B cell (primary cell): Measurements from ENCODE around the gene MAFB. TPM values are rescaled to one million over a fixed set of nuclear protein-coding genes. Genes with fewer than 3 reads are reported as not detected.

Source experiments
- ATAC-seq: fragments of 200-7000 bp; cut with Tn5 transposase; one replicate; pipeline ENCODE4 v1.10.0; 2021; ENCODE audit warnings: low read depth, mild to moderate bottlenecking, moderate number of reproducible peaks, moderate library complexity
- CTCF ChIA-PET: fragments of 350-600 bp; sonication (Branson Sonifier 250); formaldehyde crosslinking; loops from one replicate; lab custom pipeline; 2021; ENCODE audit warnings: antibody characterized with exemption, inconsistent platforms; lab: Charles Lee
- POLR2A ChIA-PET: fragments of 350-600 bp; sonication (Branson Sonifier 250); formaldehyde crosslinking; loops from one replicate; lab custom pipeline; 2021; ENCODE audit warnings: antibody characterized with exemption; lab: Charles Lee
- DNase-seq: peaks from one replicate; pipeline ENCODE4 v3.0.0; 2013
- H2AFZ ChIP-seq: 2 replicates; pipeline ENCODE4 v1.6.1; 2012; ENCODE audit warnings: mild to moderate bottlenecking, low read depth, low read length; ENCODE audit not compliant: insufficient read depth, poor library complexity, severe bottlenecking
- H3K27ac ChIP-seq, 2 donors: 1 replicate in 1 of 2; 2 replicates in 1 of 2; pipeline ENCODE4 v1.5.1; 2012 to 2013; ENCODE audit warnings: low read length in 2 of 2, mild to moderate bottlenecking in 2 of 2, moderate library complexity in 1 of 2
- H3K27me3 ChIP-seq, 4 experiments: fragments of 200-600 bp in 1 of 4; sonication (generic) in 1 of 4; replicated peaks in 1 of 4; 1 replicate in 2 of 4; 2 replicates in 2 of 4; pipeline versions ENCODE4 v1.6.1 to v1.7.0; 2013 to 2016; ENCODE audit warnings: low read length in 3 of 4, mild to moderate bottlenecking in 2 of 4, mixed read lengths in 1 of 4, moderate library complexity in 1 of 4; ENCODE audit not compliant: insufficient read depth in 4 of 4, control insufficient read depth in 3 of 4; ENCODE audit errors: control extremely low read depth in 1 of 4
- H3K36me3 ChIP-seq, 2 experiments: replicated peaks in 1 of 2; 1 replicate in 1 of 2; 2 replicates in 1 of 2; pipeline versions ENCODE4 v1.6.1 to v1.7.1; 2013; ENCODE audit warnings: low read length in 1 of 2; ENCODE audit not compliant: insufficient read depth in 2 of 2, control insufficient read depth in 1 of 2; ENCODE audit errors: control extremely low read depth in 1 of 2, extremely low read depth in 1 of 2
- H3K4me1 ChIP-seq, 2 donors: fragments of 200-600 bp in 1 of 2; sonication (generic) in 1 of 2; 1 replicate in 1 of 2; 2 replicates in 1 of 2; pipeline versions ENCODE4 v1.5.1 to v1.6.1; 2013 to 2017; ENCODE audit warnings: low read length in 2 of 2; ENCODE audit not compliant: control insufficient read depth in 2 of 2, insufficient read depth in 2 of 2
- H3K4me2 ChIP-seq: replicated peaks from 2 replicates; pipeline ENCODE3; 2012; ENCODE audit warnings: mild to moderate bottlenecking, low read depth, low read length; ENCODE audit not compliant: poor library complexity, severe bottlenecking
- H3K4me3 ChIP-seq, 5 experiments: fragments of 200-600 bp in 1 of 5; sonication (generic) in 1 of 5; 1 replicate in 3 of 5; 2 replicates in 2 of 5; pipeline versions ENCODE4 v1.5.1 to v1.7.0; 2011 to 2016; ENCODE audit warnings: low read length in 4 of 5, mild to moderate bottlenecking in 4 of 5, low read depth in 2 of 5, control low read depth in 1 of 5, moderate library complexity in 1 of 5; ENCODE audit not compliant: insufficient read depth in 1 of 5; ENCODE audit errors: control extremely low read depth in 1 of 5, extremely low read depth in 1 of 5
- H3K79me2 ChIP-seq: fragments of 200-600 bp; sonication (generic); one replicate; pipeline ENCODE4 v1.6.0; 2016; ENCODE audit warnings: low read length; ENCODE audit not compliant: control insufficient read depth, insufficient read depth
- H3K9ac ChIP-seq: fragments of 200-600 bp; sonication (generic); 2 replicates; pipeline ENCODE4 v1.6.1; 2017; ENCODE audit warnings: mild to moderate bottlenecking, low read length, moderate library complexity
- H3K9me3 ChIP-seq, 3 donors: one replicate each; pipeline versions ENCODE4 v1.6.1 to v1.7.1; 2013; ENCODE audit warnings: low read length in 2 of 3; ENCODE audit not compliant: control insufficient read depth in 2 of 3, insufficient read depth in 1 of 3; ENCODE audit errors: control extremely low read depth in 1 of 3
- H4K20me1 ChIP-seq: 2 replicates; pipeline ENCODE4 v1.6.0; 2012; ENCODE audit warnings: mild to moderate bottlenecking, low read length; ENCODE audit not compliant: insufficient read depth, control insufficient read depth, poor library complexity, severe bottlenecking
- H3K27ac Mint-ChIP-seq: one replicate; pipeline ENCODE4 v1.8.0; 2021; ENCODE audit warnings: mixed read lengths
- H3K27me3 Mint-ChIP-seq: one replicate; pipeline ENCODE4 v1.8.0; 2021; ENCODE audit warnings: mixed read lengths
- H3K4me1 Mint-ChIP-seq: one replicate; pipeline ENCODE4 v1.8.0; 2021; ENCODE audit warnings: mixed read lengths
- H3K4me3 Mint-ChIP-seq: one replicate; pipeline ENCODE4 v1.8.0; 2021; ENCODE audit warnings: mixed read lengths
- H3K9me3 Mint-ChIP-seq: one replicate; pipeline ENCODE4 v1.8.0; 2022; ENCODE audit warnings: mixed read lengths; ENCODE audit not compliant: insufficient read depth
- EZH2 ChIP-seq: IDR thresholded peaks from 2 replicates; pipeline ENCODE4 v1.6.1; 2012; ENCODE audit warnings: borderline replicate concordance, low read depth, mild to moderate bottlenecking, moderate library complexity, low read length; ENCODE audit not compliant: insufficient read depth, poor library complexity, severe bottlenecking
- WGBS: methylation state at CpG from one replicate; pipeline ENCODE4 v1.1.5; 2013; ENCODE audit warnings: missing lambda C conversion rate; ENCODE audit not compliant: insufficient coverage; 5-methylcytosine and 5-hydroxymethylcytosine counted together
- intact Hi-C: fragments of 100-400 bp; cut with micrococcal nuclease; formaldehyde crosslinking; loops from one replicate; pipeline ENCODE4 v1.10.0; 2022
- polyA plus RNA-seq: library from polyadenylated mRNA; depleted of rRNA; stranded (reverse); fragments of >200 nt; gene quantifications from 2 replicates; pipeline ENCODE4 v1.2.3, GENCODE V29; 2012
- total RNA-seq, 2 donors: library from RNA; stranded (reverse); fragments of 120-200 nt in 1 of 2; gene quantifications; 1 replicate in 1 of 2; 2 replicates in 1 of 2; pipeline versions ENCODE4 v1.2.3 to v1.2.4, GENCODE V29; 2013 to 2022
- TF ChIP-seq, protein P1 (sequence below): fragments of 200-600 bp; IDR thresholded peaks from one replicate; pipeline ENCODE4 v1.8.0; 2022; ENCODE audit warnings: antibody characterized with exemption, mild to moderate bottlenecking

The MAFB gene
- total and polyA plus RNA-seq, 2 donors (not counting 1 experiment from before 2014, with no cell fraction given) = 1.6 to 1.8 TPM

DNA sequence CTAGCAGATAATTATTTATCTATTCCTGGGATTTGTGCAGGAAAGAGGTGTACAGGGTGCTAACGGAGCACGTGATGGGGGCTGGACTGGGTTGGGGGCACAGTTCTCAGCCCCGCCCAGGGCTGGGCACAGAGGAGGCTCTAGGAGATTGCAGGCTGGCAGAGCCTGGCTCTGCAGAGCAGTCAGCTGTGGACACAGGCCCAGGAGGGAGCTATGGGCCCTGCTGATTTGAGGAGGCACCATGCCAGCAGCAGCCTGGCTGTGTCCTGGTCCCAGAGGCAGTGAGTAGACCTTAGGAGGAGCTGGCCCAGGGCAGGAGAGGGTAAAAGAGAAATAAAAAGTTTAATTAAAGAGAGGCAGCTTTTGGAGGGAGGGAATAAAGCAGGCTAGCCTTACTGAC lies 19.3 kb downstream of the MAFB start:
- Mint-ChIP-seq H3K27ac (no peak overlapping the region), H3K9me3 (no peaks in the 10 kb centered on the region), H3K4me1 (no peaks in the 10 kb centered on the region), H3K4me3 (no peak overlapping the region), H3K27me3 (peaks cover 12% of the 10 kb centered on the region)
- Histone ChIP-seq H4K20me1 (no peaks in the 10 kb centered on the region), H3K9me3 (peaks cover 0 to 2% (median 0%) of the 10 kb centered on the region in 3 donors), H3K4me2 (no peak overlapping the region), H3K9ac (no peak overlapping the region), H2AFZ (no peak overlapping the region), H3K36me3 (no peaks in the 10 kb centered on the region), H3K4me3 (no peak overlapping the region), H3K27me3 (peaks cover 0 to 2% (median under 1%) of the 10 kb centered on the region in 4 experiments), H3K27ac (no peak overlapping the region), H3K4me1 (no peaks in the 10 kb centered on the region), H3K79me2 (no peaks in the 10 kb centered on the region)
- no peak for ATAC-seq
- DNase-seq = no peak
- ChIA-PET POLR2A (no interaction called here), CTCF (no interaction called here)
- no peak for TF ChIP-seq EZH2
- TF ChIP-seq, protein P1, sequence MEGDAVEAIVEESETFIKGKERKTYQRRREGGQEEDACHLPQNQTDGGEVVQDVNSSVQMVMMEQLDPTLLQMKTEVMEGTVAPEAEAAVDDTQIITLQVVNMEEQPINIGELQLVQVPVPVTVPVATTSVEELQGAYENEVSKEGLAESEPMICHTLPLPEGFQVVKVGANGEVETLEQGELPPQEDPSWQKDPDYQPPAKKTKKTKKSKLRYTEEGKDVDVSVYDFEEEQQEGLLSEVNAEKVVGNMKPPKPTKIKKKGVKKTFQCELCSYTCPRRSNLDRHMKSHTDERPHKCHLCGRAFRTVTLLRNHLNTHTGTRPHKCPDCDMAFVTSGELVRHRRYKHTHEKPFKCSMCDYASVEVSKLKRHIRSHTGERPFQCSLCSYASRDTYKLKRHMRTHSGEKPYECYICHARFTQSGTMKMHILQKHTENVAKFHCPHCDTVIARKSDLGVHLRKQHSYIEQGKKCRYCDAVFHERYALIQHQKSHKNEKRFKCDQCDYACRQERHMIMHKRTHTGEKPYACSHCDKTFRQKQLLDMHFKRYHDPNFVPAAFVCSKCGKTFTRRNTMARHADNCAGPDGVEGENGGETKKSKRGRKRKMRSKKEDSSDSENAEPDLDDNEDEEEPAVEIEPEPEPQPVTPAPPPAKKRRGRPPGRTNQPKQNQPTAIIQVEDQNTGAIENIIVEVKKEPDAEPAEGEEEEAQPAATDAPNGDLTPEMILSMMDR = no peak
- WGBS = 78% methylated on average over 3 of the region's 3 CpGs
- intact Hi-C loops = no loop called here

DNA sequence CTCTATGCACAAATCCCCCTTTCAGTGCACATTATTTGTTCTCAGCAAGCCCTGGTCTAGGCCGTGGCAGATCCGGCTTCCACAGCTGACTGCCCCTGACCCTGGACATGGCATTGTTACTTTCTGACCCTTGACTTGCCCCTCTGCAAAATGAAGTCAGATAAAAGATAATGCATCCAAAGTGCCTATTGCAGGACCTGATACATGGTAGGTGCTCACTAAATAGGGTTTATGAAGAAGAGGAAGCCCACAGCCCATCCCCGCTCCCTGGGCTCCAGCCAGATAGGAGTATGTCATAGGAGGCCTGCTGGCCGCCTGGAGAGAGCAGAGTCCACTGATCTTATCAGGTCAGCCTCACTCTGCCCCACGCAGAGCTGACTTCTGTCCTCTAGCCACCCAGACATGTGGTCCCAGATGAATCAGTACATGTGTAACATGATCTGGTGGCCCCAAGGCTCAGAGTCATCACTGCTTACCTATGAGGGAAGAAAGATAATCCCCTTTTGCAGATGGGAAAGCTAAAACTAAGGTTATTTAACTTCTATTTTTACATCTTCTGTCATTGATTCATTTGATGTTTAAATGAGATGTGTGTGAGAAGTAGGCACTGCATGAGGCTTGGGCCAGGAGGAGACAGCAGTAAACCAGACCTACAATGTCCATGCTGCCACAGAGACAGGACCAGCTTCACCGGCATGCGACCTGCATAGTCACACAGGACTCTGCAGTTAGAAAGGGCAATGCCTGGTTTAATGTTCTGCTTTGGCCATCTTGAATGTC lies 20.4 kb downstream of the MAFB start:
- ATAC-seq (no peak), DNase-seq (no peak)
- no peak overlapping the region for H3K4me3 ChIP-seq
- no peaks in the 10 kb centered on the region for H4K20me1 ChIP-seq
- 100% methylated on average over 4 of the region's 7 CpGs for WGBS
- TF ChIP-seq, protein P1 = no peak
- no peak for TF ChIP-seq EZH2
- H3K27me3 ChIP-seq = no peaks in the 10 kb centered on the region
- Mint-ChIP-seq H3K4me1 (no peaks in the 10 kb centered on the region), H3K27me3 (peaks cover 7% of the 10 kb centered on the region), H3K9me3 (no peaks in the 10 kb centered on the region), H3K27ac (no peak overlapping the region), H3K4me3 (no peak overlapping the region)
- H2AFZ ChIP-seq = no peak overlapping the region
- H3K4me2 ChIP-seq = no peak overlapping the region
- intact Hi-C loops = no loop called here
- ChIA-PET POLR2A (no interaction called here), CTCF (no interaction called here)
- peaks cover 0 to 2% (median 0%) of the 10 kb centered on the region in 3 donors for H3K9me3 ChIP-seq
- no peak overlapping the region for H3K9ac ChIP-seq
- H3K27ac ChIP-seq = no peak overlapping the region
- H3K36me3 ChIP-seq = no peaks in the 10 kb centered on the region
- H3K79me2 ChIP-seq = no peaks in the 10 kb centered on the region
- no peaks in the 10 kb centered on the region for H3K4me1 ChIP-seq
